PFSK-1 (cell line): Measurements from ENCODE around the gene ELOVL2.

ENCODE experiments used
- FOXP2 ChIP-seq: optimal IDR thresholded peaks from 2 replicates; pipeline ENCODE3; 2011; ENCODE audit warnings: borderline replicate concordance, control low read depth, inconsistent platforms; ENCODE audit not compliant: insufficient read depth; ENCODE audit errors: extremely low read length, extremely low read depth
- POLR2AphosphoS5 ChIP-seq: IDR thresholded peaks from 2 replicates; pipeline ENCODE4 v1.6.1; 2012; ENCODE audit warnings: low read depth, mild to moderate bottlenecking, control low read depth, low read length, moderate library complexity
- REST ChIP-seq, 2 experiments: IDR thresholded peaks; 2 replicates each; pipeline versions ENCODE4 v1.6.1 to v1.8.0; 2011 to 2012; ENCODE audit warnings: low read depth in 2 of 2, low read length in 2 of 2, control low read depth in 1 of 2, inconsistent platforms in 1 of 2, mild to moderate bottlenecking in 1 of 2, moderate library complexity in 1 of 2; ENCODE audit not compliant: insufficient read depth in 1 of 2
- SIN3A ChIP-seq: IDR thresholded peaks from 2 replicates; pipeline ENCODE4 v1.6.1; 2012; ENCODE audit warnings: mild to moderate bottlenecking, low read length, moderate library complexity, borderline replicate concordance; ENCODE audit not compliant: insufficient read depth
- TAF1 ChIP-seq: IDR thresholded peaks from 2 replicates; pipeline ENCODE4 v1.6.1; 2012; ENCODE audit warnings: low read length, control low read depth, borderline replicate concordance; ENCODE audit not compliant: insufficient read depth

Gene ELOVL2

GRCh38 chr6:11028959-11029358 is 15.1 kb downstream of the ELOVL2 start:
- TF ChIP-seq POLR2AphosphoS5 (no peak), FOXP2 (no peak), REST (IDR thresholded peaks at IDR 0.05; ENCODE audit: insufficient read depth in 1 of 2, low read depth in 2 of 2, low read length in 2 of 2) (no peak), SIN3A (no peak), TAF1 (no peak)

- TF ChIP-seq POLR2AphosphoS5 = no peak
- no peak for TF ChIP-seq TAF1
- no peak for TF ChIP-seq SIN3A
- TF ChIP-seq FOXP2 = no peak
- TF ChIP-seq REST (IDR thresholded peaks at IDR 0.05; ENCODE audit: insufficient read depth in 1 of 2, low read depth in 2 of 2, low read length in 2 of 2) = no peak
Observed at GRCh38 chr6:11027565-11028110, 16.5 kb downstream of the ELOVL2 start.

GRCh38 chr6:11025921-11026635 is 18.0 kb downstream of the ELOVL2 start:
- TF ChIP-seq FOXP2 (no peak), REST (IDR thresholded peaks at IDR 0.05; ENCODE audit: insufficient read depth in 1 of 2, low read depth in 2 of 2, low read length in 2 of 2) (no peak), SIN3A (no peak), POLR2AphosphoS5 (no peak), TAF1 (no peak)

GRCh38 chr6:11025130-11025529 is 19.0 kb downstream of the ELOVL2 start:
- TF ChIP-seq REST (IDR thresholded peaks at IDR 0.05; ENCODE audit: insufficient read depth in 1 of 2, low read depth in 2 of 2, low read length in 2 of 2) (no peak), POLR2AphosphoS5 (no peak), SIN3A (no peak), FOXP2 (no peak), TAF1 (no peak)
